IMR-90 (cell line): ENCODE measurements around the gene CREB5. TPM values are rescaled to one million over a fixed set of nuclear protein-coding genes. Genes with fewer than 3 reads are reported as not detected.

ENCODE experiments used
- ATAC-seq: fragments of 200-7000 bp; cut with Tn5 transposase; 2 replicates; pipeline ENCODE4 v1.9.1; 2020; ENCODE audit warnings: low read depth, mild to moderate bottlenecking, moderate library complexity
- BruUV-seq: library from RNA; stranded (reverse); fragments of 400-500 nt; replicated peaks from 2 replicates; lab custom pipeline; 2021; lab: Mats Ljungman, UMichigan
- CTCF ChIA-PET: fragments of 300-600 bp; formaldehyde crosslinking; extraction: SDS; loops from one replicate; lab custom pipeline; 2021; ENCODE audit warnings: antibody characterized with exemption; lab: Yijun Ruan, JAX
- POLR2A ChIA-PET: fragments of 300-600 bp; sonication (Branson Sonifier 250); formaldehyde crosslinking; loops from one replicate; lab custom pipeline; 2022; ENCODE audit warnings: antibody characterized with exemption; ENCODE audit not compliant: unreplicated experiment; lab: Charles Lee
- DNase-seq: peaks from one replicate; pipeline ENCODE4 v3.0.0; 2013
- H2AFZ ChIP-seq: replicated peaks from 2 replicates; pipeline ENCODE3; 2013; ENCODE audit warnings: low read length, mild to moderate bottlenecking; ENCODE audit not compliant: poor library complexity
- H2AK5ac ChIP-seq: 2 replicates; pipeline ENCODE4 v1.6.1; 2013; ENCODE audit warnings: low read depth, low read length, inconsistent platforms
- H2AK9ac ChIP-seq: replicated peaks from 2 replicates; pipeline ENCODE3; 2013; ENCODE audit warnings: mild to moderate bottlenecking, low read depth, low read length, moderate library complexity; ENCODE audit not compliant: poor library complexity
- H2BK120ac ChIP-seq: 2 replicates; pipeline ENCODE4 v1.6.1; 2013; ENCODE audit warnings: low read depth, low read length, inconsistent platforms
- H2BK15ac ChIP-seq: 3 replicates; pipeline ENCODE4 v1.6.1; 2013; ENCODE audit warnings: low read depth, low read length, inconsistent platforms
- H2BK20ac ChIP-seq: 2 replicates; pipeline ENCODE4 v1.6.1; 2013; ENCODE audit warnings: low read depth, mild to moderate bottlenecking, inconsistent platforms, low read length, moderate library complexity
- H2BK5ac ChIP-seq: 2 replicates; pipeline ENCODE4 v1.6.1; 2013; ENCODE audit warnings: mild to moderate bottlenecking, low read depth, low read length, inconsistent platforms; ENCODE audit not compliant: poor library complexity, severe bottlenecking
- H3K14ac ChIP-seq: replicated peaks from 2 replicates; pipeline ENCODE4 v1.6.1; 2013; ENCODE audit warnings: low read depth, low read length, inconsistent platforms
- H3K18ac ChIP-seq: 2 replicates; pipeline ENCODE4 v1.6.1; 2013; ENCODE audit warnings: low read depth, low read length, control low read depth
- H3K23ac ChIP-seq: 2 replicates; pipeline ENCODE4 v1.6.1; 2013; ENCODE audit warnings: low read depth, low read length, inconsistent platforms
- H3K27ac ChIP-seq: 2 replicates; pipeline ENCODE4 v1.5.1; 2013; ENCODE audit warnings: mild to moderate bottlenecking, control low read depth, low read length; ENCODE audit not compliant: insufficient read depth
- H3K27me3 ChIP-seq: 2 replicates; pipeline ENCODE4 v1.6.1; 2013; ENCODE audit warnings: low read length; ENCODE audit not compliant: control insufficient read depth, insufficient read depth
- H3K36me3 ChIP-seq: 2 replicates; pipeline ENCODE4 v1.6.1; 2013; ENCODE audit warnings: low read length, mixed read lengths; ENCODE audit not compliant: control insufficient read depth, insufficient read depth
- H3K4ac ChIP-seq: 2 replicates; pipeline ENCODE4 v1.6.1; 2013; ENCODE audit warnings: low read depth, low read length, inconsistent platforms
- H3K4me1 ChIP-seq: 2 replicates; pipeline ENCODE4 v1.6.1; 2013; ENCODE audit warnings: low read length, mixed read lengths; ENCODE audit not compliant: control insufficient read depth, insufficient read depth
- H3K4me2 ChIP-seq: 2 replicates; pipeline ENCODE4 v1.6.1; 2013; ENCODE audit warnings: low read depth, mild to moderate bottlenecking, control low read depth, low read length, moderate library complexity
- H3K4me3 ChIP-seq: 2 replicates; pipeline ENCODE4 v1.5.1; 2013; ENCODE audit warnings: low read depth, mild to moderate bottlenecking, control low read depth, low read length, moderate library complexity; ENCODE audit not compliant: insufficient read depth
- H3K56ac ChIP-seq: 2 replicates; pipeline ENCODE4 v1.6.1; 2013; ENCODE audit warnings: low read length, inconsistent platforms; ENCODE audit not compliant: insufficient read depth; ENCODE audit errors: extremely low read depth
- H3K79me1 ChIP-seq, 2 experiments: 2 replicates each; pipeline ENCODE4 v1.6.1; 2013; ENCODE audit warnings: low read length in 2 of 2, inconsistent platforms in 1 of 2, low read depth in 1 of 2
- H3K9ac ChIP-seq: 2 replicates; pipeline ENCODE4 v1.6.1; 2013; ENCODE audit warnings: low read depth, low read length, control low read depth
- H3K9me1 ChIP-seq: 2 replicates; pipeline ENCODE4 v1.6.1; 2013; ENCODE audit warnings: low read length, inconsistent platforms; ENCODE audit not compliant: insufficient read depth
- H3K9me3 ChIP-seq: 2 replicates; pipeline ENCODE4 v1.6.1; 2013; ENCODE audit warnings: low read length; ENCODE audit not compliant: control insufficient read depth, insufficient read depth
- H4K20me1 ChIP-seq: 2 replicates; pipeline ENCODE4 v1.6.1; 2013; ENCODE audit warnings: low read length, inconsistent platforms; ENCODE audit not compliant: insufficient read depth
- H4K5ac ChIP-seq: 2 replicates; pipeline ENCODE4 v1.6.1; 2013; ENCODE audit warnings: mild to moderate bottlenecking, low read depth, low read length, control low read depth
- H4K8ac ChIP-seq, 2 experiments: 2 replicates each; pipeline ENCODE4 v1.6.1; 2013; ENCODE audit warnings: low read depth in 2 of 2, low read length in 2 of 2, control low read depth in 1 of 2, inconsistent platforms in 1 of 2
- H4K91ac ChIP-seq: 2 replicates; pipeline ENCODE4 v1.6.1; 2013; ENCODE audit warnings: low read depth, low read length, inconsistent platforms; ENCODE audit not compliant: insufficient read depth
- BHLHE40 ChIP-seq: fragments of 150-350 bp; IDR thresholded peaks from 2 replicates; pipeline ENCODE4 v1.6.1; 2016; ENCODE audit warnings: mild to moderate bottlenecking, low read depth, low read length
- CEBPB ChIP-seq: IDR thresholded peaks from 2 replicates; pipeline ENCODE4 v1.6.1; 2012; ENCODE audit warnings: low read depth, low read length, improper control_type of control experiment
- CHD1 ChIP-seq: IDR thresholded peaks from 2 replicates; pipeline ENCODE4 v1.6.1; 2012; ENCODE audit warnings: low read depth, low read length, improper control_type of control experiment
- FOS ChIP-seq: fragments of 150-350 bp; IDR thresholded peaks from 2 replicates; pipeline ENCODE4 v1.6.1; 2016; ENCODE audit warnings: low read depth, low read length
- MAFK ChIP-seq: IDR thresholded peaks from 2 replicates; pipeline ENCODE4 v1.6.1; 2012; ENCODE audit warnings: low read depth, low read length, improper control_type of control experiment
- MAZ ChIP-seq: IDR thresholded peaks from 2 replicates; pipeline ENCODE4 v1.6.1; 2012; ENCODE audit warnings: low read depth, mild to moderate bottlenecking, low read length, improper control_type of control experiment, moderate library complexity, borderline replicate concordance
- MXI1 ChIP-seq: IDR thresholded peaks from 2 replicates; pipeline ENCODE4 v1.6.1; 2012; ENCODE audit warnings: low read depth, mild to moderate bottlenecking, low read length, moderate library complexity, borderline replicate concordance
- NFE2L2 ChIP-seq: fragments of 150-350 bp; IDR thresholded peaks from 2 replicates; pipeline ENCODE4 v1.6.1; 2016; ENCODE audit warnings: low read depth, mild to moderate bottlenecking, low read length
- RFX5 ChIP-seq: IDR thresholded peaks from 2 replicates; pipeline ENCODE4 v1.8.0; 2012; ENCODE audit warnings: low read depth, mild to moderate bottlenecking, low read length, moderate library complexity
- WGBS, 2 experiments: methylation state at CpG; one replicate each; pipeline versions ENCODE4 v1.1.5 to v1.1.7; 2013; ENCODE audit warnings: missing lambda C conversion rate in 2 of 2; ENCODE audit not compliant: insufficient read length in 1 of 2; ENCODE audit errors: extremely low coverage in 2 of 2; 5-methylcytosine and 5-hydroxymethylcytosine counted together
- dilution Hi-C: fragments of 300-500 bp; cut with HindIII; formaldehyde crosslinking; loops from one replicate; pipeline ENCODE4 v1.14.3; 2018; ENCODE audit warnings: low sequenced_read_pairs; ENCODE audit not compliant: unreplicated experiment
- in situ Hi-C: fragments of 300-500 bp; cut with MboI; formaldehyde crosslinking; loops from 3 replicates; pipeline ENCODE4 v1.14.3; 2019; ENCODE audit warnings: low sequenced_read_pairs, inconsistent platforms, mixed read lengths
- intact Hi-C: fragments of 100-400 bp; cut with micrococcal nuclease; formaldehyde crosslinking; loops from 2 replicates; pipeline ENCODE4 v1.10.0; 2022
- polyA plus RNA-seq, 3 experiments: library from polyadenylated mRNA; depleted of rRNA; stranded (reverse); fragments of >200 nt; gene quantifications; 2 replicates each; pipeline ENCODE4 v1.2.3, GENCODE V29; 2012; ENCODE audit warnings: low replicate concordance in 1 of 3
- total RNA-seq: library from RNA; depleted of rRNA; stranded (reverse); fragments of >200 nt; gene quantifications from 2 replicates; pipeline ENCODE4 v1.2.3, GENCODE V29; 2012

Gene CREB5
- total and polyA plus RNA-seq, 2 of the 4 experiments (the other 2 are of a cell fraction): 7.3 to 13.1 TPM

DNA sequence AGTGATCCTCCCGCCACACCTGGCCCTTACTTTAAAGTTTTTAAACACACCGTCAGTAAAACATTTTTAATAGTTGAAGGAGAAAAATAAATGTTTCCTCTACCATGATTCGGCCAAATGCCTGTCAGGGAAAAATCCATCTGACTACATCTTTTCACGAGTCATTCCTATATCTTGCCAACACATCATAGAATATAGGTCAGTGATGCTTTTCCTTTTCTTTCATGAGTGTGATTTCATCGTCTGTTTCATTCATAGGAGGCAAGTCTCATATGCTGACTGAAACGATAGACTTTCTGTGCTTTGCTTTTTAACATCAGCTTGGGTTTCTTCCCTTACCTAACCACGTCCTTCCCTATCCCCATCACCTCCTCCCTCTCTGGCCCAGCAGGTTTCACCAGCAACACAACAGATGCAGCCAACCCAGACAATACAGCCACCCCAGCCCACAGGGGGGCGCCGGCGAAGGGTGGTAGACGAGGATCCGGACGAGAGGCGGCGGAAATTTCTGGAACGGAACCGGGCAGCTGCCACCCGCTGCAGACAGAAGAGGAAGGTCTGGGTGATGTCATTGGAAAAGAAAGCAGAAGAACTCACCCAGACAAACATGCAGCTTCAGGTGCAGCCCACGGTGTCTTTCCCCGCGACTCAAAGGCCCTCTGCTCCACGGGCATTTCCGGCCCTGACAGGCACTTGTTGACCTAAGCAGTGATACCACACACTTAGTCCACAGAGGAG lies 396.6 kb downstream of the CREB5 start:
- H3K9me1 ChIP-seq: no peaks in the 10 kb centered on the region; the same call in 1 of the 2 replicates
- H3K4me3 ChIP-seq: no peak overlapping the region
- no peak overlapping the region for H3K18ac ChIP-seq
- H3K9ac ChIP-seq: no peak overlapping the region
- no TSS peak for BruUV-seq
- TF ChIP-seq FOS (no peak), RFX5 (no peak), MXI1 (no peak), CHD1 (no peak), MAFK (0 out of 2 replicates have a peak, but pooled peaks have one; percentile 11), NFE2L2 (peak; percentile 11; the same call in 1 of the 2 replicates), CEBPB (no peak), MAZ (no peak), BHLHE40 (no peak)
- H3K79me1 ChIP-seq: no peaks in the 10 kb centered on the region
- ChIA-PET CTCF (no interaction called here), POLR2A (no interaction called here)
- in situ Hi-C loops: no loop called here
- H4K8ac ChIP-seq: no peak overlapping the region
- no peak overlapping the region for H3K56ac ChIP-seq
- H3K27ac ChIP-seq: no peak overlapping the region
- peaks cover 11% of the 10 kb centered on the region; the same call in 1 of the 2 replicates for H3K4me1 ChIP-seq
- no peak overlapping the region for H2AFZ ChIP-seq
- H2AK9ac ChIP-seq: no peak overlapping the region
- no peak overlapping the region for H2BK20ac ChIP-seq
- H3K4me2 ChIP-seq: no peak overlapping the region
- ATAC-seq: no peak
- no peak overlapping the region for H2BK120ac ChIP-seq
- no peak overlapping the region for H3K4ac ChIP-seq
- peaks cover 12% of the 10 kb centered on the region; the same call in 1 of the 2 replicates for H3K36me3 ChIP-seq
- dilution Hi-C loops: no loop called here
- H4K20me1 ChIP-seq: no peaks in the 10 kb centered on the region
- no peak overlapping the region for H2BK5ac ChIP-seq
- H3K27me3 ChIP-seq: no peaks in the 10 kb centered on the region
- H3K23ac ChIP-seq: no peak overlapping the region
- H4K91ac ChIP-seq: no peak overlapping the region
- no peak overlapping the region for H2AK5ac ChIP-seq
- DNase-seq: peak; percentile 69
- H3K9me3 ChIP-seq: no peaks in the 10 kb centered on the region
- H3K14ac ChIP-seq: no peak overlapping the region
- no peak overlapping the region for H2BK15ac ChIP-seq
- 100% methylated on average over 4 of the region's 23 CpGs; no CpG with 5 or more reads in 1 of the 2 experiments for WGBS, 2 experiments
- no peak overlapping the region for H4K5ac ChIP-seq
- intact Hi-C loops: no loop called here
